ENCODE data around the gene SCGB2B2.
A peak's percentile ranks its signal among the peaks of the same experiment; 100 is the strongest.
"Not testable (repeated sequence)": the region's sequence is repeated elsewhere in the genome, so short reads cannot be mapped to it uniquely, and the experiment has no call there.

Gene SCGB2B2

DNA sequence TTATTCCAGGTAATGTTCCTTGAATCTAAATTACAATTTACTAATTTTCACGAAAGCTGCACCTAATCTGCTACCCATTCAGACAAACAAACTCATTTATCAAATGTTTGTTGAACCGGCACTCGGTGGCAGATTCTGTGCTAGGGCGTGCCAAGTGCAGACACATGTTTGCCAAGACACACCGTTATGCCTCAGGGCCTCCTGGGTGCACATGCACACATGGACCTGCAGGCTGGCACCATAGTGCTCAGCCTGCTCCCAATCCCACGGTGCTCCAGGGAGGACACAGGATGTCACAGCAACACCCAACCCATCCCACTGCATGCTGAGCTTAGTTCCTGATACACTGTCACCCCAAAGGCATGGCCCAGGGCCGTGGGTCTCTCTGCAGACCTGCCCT, 7.7 kb downstream of the SCGB2B2 start:
- DNase-seq (ENCODE audit: low read depth, low spot score): no peak

- not testable (repeated sequence) for DNase-seq (ENCODE audit: low read depth, low spot score)
Observed at GRCh38 chr19:34668690-34669089, 8.3 kb downstream of the SCGB2B2 start.

DNA sequence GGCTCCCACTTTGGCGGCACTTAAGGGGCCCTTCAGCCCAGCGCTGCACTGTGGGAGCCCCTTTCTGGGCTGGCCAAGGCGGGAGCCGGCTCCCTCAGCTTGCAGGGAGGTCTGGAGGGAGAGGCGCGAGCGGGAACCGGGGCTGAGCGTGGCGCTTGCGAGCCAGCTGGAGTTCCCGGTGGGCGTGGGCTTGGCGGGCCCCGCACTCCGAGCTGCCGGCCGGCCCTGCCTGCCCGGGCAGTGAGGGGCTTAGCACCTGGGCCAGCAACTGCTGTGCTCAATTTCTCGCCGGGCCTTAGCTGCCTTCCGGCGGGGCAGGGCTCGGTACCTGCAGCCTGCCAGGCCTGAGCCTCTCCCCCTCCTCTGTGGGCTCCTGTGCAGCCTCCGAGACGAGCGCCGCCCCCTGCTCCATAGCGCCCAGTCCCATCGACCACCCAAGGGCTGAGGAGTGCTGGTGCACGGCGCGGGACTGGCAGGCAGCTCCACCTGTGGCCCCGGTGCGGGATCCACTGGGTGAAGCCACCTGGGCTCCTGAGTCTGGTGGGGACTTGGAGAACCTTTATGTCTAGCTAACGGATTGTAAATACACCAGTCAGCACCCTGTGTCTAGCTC, 8.8 kb downstream of the SCGB2B2 start:
- DNase-seq (ENCODE audit: low read depth, low spot score): not testable (repeated sequence)

DNA sequence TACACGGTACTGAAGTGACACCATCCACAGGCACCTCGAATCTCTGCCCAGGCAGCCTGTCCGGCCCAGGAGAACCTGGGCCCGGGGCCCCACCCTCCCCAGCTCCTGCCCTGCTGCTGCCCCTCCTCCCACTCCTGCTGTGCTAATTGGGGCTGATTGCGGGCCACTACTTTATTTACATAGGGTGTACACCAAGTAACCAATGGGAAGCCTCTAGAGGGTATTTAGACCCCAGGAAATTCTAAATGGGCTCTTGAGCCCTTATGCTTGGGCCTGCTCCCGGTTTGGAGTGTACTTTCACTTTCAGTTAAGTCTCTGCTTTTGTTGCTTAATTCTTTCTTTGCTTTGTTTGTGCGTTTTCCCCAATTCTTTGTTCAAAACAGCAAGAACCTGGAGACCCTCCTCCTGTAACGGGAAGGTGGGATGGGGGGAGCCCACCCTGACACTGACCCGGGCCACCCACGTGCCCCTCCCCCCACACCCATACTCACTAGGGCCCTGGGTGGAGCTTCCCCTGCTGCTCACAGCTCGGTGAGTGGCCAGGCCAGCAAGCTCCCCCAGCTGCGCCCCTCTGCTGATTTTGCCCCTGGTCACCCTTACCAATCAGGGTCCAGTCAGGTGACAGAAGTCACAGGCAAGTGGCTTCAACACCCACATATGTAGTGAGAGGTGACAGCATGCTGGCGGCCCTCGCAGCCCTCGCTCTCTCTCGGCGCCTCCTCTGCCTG, 9.4 kb downstream of the SCGB2B2 start:
- DNase-seq (ENCODE audit: low read depth, low spot score): no peak

DNA sequence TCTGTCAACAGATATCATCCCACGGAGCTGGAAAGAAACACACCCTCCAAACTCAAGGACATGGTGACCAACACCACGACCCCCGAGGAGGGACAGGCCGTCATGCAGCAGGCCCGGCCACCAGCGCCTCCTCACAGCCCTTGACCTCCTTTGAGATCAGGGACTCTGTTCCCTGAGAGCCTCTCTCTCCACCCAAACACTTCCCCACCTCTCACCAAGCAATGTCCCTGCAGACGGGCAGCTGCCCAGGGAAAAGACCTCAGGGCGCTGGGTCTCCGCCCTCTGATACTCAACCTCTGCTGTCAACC, 10.0 kb downstream of the SCGB2B2 start:
- no peak for DNase-seq (ENCODE audit: low read depth, low spot score)

DNA sequence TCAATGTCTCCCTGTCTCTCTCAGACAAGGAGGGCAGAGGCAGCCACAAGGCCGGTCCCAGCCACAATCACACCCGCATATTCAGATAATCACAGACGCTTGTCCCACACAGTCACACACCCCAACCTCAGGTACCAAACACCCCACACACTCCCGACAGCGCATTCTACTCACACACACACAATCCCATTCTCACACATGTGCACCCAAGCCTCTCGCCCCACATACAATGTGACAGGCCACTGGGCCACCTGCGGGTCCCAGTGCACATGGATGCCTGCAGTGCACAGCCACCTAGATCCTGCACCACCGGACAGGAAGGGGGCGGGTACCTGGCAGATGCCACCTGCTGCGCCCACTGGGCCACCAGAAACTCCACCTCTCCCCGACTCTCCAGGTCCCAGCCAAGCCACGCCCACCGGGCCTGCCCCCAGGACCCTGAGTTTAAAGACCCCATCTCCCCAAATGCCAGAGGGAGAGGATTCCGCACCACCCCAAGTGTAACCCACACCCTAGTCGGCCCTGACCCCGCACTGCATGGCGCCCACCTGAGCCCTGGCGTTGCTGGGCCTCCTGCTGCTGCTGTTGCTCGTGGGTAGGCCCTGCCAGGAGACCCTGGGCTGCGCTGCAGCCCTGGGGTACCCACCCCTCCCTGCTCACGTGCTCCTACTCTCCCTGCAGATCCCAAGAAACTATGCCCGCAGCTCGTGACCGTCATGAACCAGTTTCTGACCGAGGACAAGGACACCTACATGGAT, 10.6 kb downstream of the SCGB2B2 start:
- no peak for DNase-seq (ENCODE audit: low read depth, low spot score)

GRCh38 chr19:34665275-34665674, 11.7 kb downstream of the SCGB2B2 start:
- not testable (repeated sequence) for DNase-seq (ENCODE audit: low read depth, low spot score)

DNA sequence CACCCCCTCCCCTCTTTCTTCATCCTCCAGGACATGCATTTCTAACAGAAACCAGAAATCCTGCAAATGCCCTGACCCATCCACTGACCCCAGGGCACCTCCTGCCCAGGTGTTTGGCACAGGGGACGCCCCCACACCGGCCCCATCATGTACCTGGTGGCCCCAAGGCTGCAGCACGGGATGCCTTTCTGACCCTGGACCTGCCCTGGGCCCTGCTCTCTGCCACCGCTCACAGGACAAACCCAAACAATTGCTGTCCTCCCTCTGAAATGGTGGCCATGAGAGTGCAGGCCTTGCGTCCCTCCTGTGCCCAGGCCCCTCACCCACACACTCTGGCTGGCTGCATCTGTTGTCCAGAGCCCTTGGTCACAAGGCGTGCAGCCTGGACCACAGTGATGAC, 12.1 kb downstream of the SCGB2B2 start:
- DNase-seq (ENCODE audit: low read depth, low spot score): no peak

- no peak for DNase-seq (ENCODE audit: low read depth, low spot score)
Observed at GRCh38 chr19:34664168-34664567, 12.8 kb downstream of the SCGB2B2 start.

DNA sequence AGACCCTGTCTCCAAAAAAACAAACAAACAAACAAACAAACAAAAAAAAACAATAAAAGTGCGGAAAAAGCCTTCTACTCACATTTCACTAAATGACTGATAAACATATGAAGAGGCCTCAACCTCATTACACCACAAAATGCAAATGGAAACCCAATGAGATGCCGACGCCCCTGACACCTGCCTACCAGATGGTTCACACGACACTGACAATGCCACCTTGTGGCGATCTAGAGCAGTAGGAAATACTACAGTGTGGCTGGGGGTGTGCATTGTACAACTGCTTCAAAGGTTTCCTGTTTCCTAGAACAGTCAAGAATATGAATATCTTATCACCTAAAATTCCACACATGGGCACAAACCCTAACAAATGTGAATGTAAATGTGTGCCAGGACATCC, 14.0 kb downstream of the SCGB2B2 start:
- peak; percentile 9 for DNase-seq (ENCODE audit: low read depth, low spot score)

GRCh38 chr19:34661357-34661756, 15.6 kb downstream of the SCGB2B2 start:
- no peak for DNase-seq (ENCODE audit: low read depth, low spot score)

DNA sequence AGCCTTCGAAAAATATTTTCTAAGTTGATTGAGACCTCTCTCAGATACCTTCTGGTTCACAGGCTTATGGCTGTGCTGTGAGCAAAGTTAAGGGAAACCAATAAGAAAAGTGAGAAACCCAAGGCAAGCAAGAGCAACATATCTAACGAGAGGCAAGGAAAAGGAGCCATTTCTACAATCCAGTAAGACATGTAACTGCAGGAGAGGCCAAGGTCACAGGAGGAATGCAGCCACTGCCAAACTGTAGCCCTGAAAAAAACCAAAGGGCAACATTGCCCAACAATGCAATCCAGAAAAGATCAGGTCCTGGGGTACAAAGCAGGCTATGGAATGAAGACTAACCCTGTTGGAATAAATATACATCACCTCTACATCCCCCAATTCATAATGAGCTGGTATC, 21.3 kb downstream of the SCGB2B2 start:
- no peak for DNase-seq (ENCODE audit: low read depth, low spot score)

DNA sequence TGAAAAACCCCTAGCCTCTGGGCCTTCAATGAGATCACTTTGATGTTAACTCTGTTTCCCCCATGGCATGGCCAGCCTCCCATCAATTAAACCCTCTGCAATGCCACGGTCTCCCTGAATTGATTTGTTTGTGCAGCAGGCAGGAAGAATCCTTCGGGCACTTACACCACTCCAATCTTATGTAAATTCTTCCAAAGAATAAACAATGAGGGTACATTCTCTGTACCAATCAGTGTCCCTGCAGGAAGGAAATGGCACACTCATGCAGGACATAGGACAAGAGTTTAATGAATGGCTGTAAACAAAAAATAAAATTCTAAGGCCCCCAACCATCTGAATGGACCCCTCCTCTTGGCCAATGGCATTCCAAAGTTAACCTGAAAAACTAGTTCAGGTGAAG, 22.2 kb downstream of the SCGB2B2 start:
- no peak for DNase-seq (ENCODE audit: low read depth, low spot score)

GRCh38 chr19:34651747-34652146, 25.2 kb downstream of the SCGB2B2 start:
- no peak for DNase-seq (ENCODE audit: low read depth, low spot score)

GRCh38 chr19:34649886-34650543, 26.9 kb downstream of the SCGB2B2 start:
- no peak for DNase-seq (ENCODE audit: low read depth, low spot score)

GRCh38 chr19:34645551-34645950, 31.4 kb downstream of the SCGB2B2 start:
- no peak for DNase-seq (ENCODE audit: low read depth, low spot score)

DNA sequence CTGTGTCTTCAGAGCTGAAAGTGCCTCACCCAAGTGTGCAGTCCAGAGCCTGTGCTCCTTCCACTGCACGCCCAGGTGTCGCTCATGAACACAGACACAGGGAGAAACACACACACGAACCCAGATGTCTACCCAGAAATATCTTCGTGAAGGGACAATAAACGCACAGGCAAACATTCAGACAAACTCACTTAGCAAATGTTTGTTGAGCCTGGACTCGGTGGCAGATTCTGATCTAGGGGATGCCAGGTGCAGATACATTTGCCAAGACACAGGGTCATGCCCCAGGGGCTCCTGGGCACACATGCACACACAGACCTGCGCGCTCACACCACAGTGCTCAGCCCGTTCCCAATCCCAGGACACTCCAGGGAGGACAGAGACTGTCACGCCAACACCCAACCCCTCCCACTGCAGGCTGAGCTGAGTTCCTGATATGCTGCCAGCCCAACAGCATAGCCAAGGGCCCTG, 31.9 kb downstream of the SCGB2B2 start:
- DNase-seq (ENCODE audit: low read depth, low spot score): no peak

DNA sequence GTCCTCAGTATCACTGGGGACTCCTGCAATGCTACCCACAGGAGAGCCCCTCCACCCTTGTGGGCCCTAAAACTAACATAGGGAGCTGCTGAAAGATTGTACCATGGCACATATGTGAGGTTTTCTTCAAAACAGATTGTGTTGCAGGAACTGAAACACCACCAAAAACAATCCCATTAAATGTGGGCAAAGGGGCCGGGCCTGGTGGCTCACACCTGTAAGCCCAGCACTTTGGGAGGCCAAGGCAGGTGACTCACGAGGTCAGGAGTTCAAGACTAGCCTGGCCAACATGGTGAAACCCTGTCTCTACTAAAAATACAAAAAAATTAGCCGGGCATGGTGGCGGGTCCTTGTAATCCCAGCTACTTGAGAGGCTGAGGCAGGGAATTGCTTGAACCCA, 34.7 kb downstream of the SCGB2B2 start:
- DNase-seq (ENCODE audit: low read depth, low spot score): no peak

- DNase-seq (ENCODE audit: low read depth, low spot score): peak; percentile 21
Observed at GRCh38 chr19:34639491-34640085, 37.4 kb downstream of the SCGB2B2 start.

GRCh38 chr19:34633802-34634201, 43.2 kb downstream of the SCGB2B2 start:
- DNase-seq (ENCODE audit: low read depth, low spot score): no peak

All from activated naive CD8-positive, alpha-beta T cell treated with anti-CD3 and anti-CD28 coated beads, Interleukin-2, amount 50 U/mL, for 16 hours (primary cell).